GM19099 (cell line): Measurements from ENCODE around the gene ATXN1.

Experiments
- POLR2A ChIP-seq: IDR thresholded peaks from 3 replicates; pipeline ENCODE4 v1.6.1; 2011; ENCODE audit warnings: low read depth; ENCODE audit not compliant: insufficient read length; ENCODE audit errors: extremely low read depth

ATXN1 gene

DNA sequence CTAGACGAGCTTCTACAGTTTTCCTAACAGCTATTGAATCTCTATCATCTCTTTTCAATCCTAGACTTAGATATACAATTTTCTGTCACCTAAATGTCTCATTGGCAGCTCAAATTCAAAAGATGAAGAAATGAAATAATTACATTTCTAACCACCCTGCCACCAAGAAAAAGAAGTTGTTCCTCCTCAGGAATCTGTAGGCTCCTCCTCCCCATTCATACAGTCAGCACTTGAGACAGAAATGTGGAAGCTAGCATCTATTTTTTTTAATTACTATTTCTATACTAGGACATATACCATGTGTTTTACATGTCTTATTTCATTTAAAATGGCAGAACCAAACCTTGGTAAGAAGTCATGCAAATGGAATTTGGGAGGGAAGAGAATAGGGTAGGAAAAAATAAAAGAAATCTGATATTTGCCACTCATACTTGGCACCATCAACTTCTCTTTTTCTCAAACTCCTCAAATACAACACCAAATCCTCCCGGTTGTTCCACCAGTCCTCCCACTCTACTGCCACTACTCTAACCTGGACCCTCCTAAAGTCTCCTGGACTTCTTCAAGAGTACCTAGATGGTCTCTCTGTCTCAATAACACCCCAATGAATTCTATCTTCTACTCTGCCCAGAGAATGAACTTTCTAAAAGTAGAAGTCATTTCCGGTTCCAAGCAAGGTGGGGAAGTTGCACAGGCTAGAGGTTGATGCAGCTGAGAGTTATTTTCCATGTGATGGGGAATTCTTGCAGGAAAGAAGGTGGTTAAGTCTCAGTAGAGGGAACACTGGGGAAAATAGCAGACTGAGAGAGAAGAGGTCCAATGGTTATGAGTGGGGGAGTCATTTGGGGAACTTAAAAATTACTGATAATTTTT lies 54.1 kb downstream of the ATXN1 start:
- no peak for TF ChIP-seq POLR2A

DNA sequence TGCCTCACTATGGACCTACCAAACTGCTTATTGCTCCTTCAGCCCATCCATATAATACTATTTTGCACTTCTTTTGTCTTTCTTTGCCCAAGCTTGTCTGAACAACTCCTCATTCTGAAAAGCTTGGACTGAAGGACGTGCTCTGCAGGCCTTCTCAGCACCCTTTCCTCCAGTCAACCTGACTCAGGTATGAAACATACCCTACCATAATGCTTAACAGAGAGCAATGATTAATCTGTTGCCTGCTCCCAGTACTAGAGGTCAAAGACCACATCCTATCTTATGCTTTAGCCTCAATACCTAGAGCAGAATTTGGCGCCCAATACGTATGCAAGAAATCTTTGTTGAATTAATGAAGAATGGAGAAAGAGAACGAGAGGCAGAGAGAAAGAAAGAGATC lies 55.2 kb downstream of the ATXN1 start:
- no peak for TF ChIP-seq POLR2A

GRCh38 chr6:16705081-16705993 lies 55.9 kb downstream of the ATXN1 start:
- no peak for TF ChIP-seq POLR2A

DNA sequence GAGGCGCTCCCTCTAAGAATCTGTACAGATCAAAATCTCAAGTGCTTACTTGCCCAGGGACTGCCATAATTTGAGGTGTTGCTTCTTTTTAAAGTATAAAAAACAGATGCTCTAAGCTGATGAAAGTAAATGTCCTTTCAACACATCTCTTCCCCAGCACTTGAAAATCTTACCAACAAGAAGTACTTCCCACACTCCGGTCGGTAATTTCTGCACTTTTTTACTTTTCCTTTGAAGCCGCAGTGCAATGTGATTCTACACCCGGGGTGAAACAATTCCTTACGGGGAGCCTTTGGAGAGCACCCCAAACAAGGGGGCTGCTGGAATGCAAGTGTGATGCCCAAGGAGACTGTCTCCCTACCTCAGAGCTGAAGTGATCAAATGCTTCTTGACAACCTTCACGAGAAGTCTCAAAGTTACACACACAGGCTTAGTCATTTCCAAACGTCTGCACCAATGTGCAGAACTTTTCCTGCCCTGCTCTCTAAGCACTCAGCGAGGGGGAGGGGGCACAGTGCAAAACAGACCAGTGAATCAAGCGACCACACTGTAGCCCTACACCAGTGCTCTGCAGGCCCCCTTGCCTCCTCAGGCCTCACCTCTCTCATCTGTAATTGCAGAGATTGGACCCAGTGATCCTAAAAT lies 56.7 kb downstream of the ATXN1 start:
- no peak for TF ChIP-seq POLR2A

GRCh38 chr6:16700916-16701234 lies 60.4 kb downstream of the ATXN1 start:
- no peak for TF ChIP-seq POLR2A

GRCh38 chr6:16700202-16700915 lies 60.9 kb downstream of the ATXN1 start:
- TF ChIP-seq POLR2A, result no peak

GRCh38 chr6:16698997-16699868 lies 62.0 kb downstream of the ATXN1 start:
- no peak for TF ChIP-seq POLR2A

GRCh38 chr6:16698162-16698533 lies 63.1 kb downstream of the ATXN1 start:
- no peak for TF ChIP-seq POLR2A

DNA sequence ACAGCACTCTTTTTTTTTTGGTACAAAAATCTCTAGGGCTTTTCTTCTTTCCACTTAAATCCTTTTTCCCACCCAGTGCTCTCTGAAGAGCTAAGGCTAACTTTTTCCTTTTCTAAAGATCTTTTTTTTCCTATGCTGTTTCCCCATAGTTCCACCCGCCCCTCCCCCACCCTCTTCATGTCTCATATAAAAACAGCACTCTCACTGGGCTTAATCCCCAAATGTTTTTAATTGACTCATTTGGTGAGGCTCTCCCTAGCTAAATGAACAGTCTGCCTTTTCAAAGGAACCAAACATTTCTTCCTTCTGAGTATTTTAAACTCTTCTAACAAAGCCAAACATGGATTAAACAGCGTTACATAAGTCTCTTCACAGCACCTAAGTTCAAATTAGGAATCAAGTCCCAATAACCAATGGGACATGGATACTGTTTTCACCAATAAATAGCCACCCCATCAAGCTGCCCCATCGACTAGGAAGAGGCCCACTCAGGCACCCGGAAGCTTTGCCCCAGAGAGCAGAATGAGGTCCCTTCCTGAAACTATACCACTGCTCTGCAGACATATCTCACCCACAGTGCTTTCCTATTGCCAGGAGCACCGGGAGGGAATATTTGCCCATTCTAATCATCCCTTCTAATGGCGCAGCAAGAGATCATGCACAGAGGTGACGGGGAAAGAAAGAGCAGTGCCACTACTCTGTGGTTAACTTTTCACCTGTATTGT lies 63.7 kb downstream of the ATXN1 start:
- no peak for TF ChIP-seq POLR2A

- no peak for TF ChIP-seq POLR2A
These were observed 64.8 kb downstream of the ATXN1 start for GRCh38 chr6:16696496-16696895.

- no peak for TF ChIP-seq POLR2A
These were observed 66.3 kb downstream of the ATXN1 start for GRCh38 chr6:16694781-16695578.

DNA sequence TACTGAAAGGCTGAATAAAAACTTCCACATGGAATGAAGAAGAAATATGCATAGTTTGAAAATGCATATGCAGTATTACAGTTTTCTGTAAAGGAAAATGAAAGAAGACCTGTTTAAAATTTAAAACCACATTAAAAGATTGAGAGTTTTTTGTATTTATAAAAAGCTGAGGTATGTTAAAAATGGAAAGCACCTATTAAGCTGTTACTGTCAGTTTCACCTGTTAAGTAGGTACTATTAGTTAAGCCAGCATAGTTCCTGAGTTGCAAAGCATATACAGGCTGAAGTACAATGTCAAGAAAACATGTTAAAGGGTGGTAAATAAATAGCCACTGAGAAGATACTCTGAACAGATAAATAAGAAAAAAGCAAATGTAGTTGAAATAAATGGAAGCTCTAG lies 69.9 kb downstream of the ATXN1 start:
- TF ChIP-seq POLR2A, result no peak
